Gastrocnemius medialis (tissue), 4 donors: Measurements from ENCODE around the gene MYB.

Experiments
- POLR2A ChIP-seq, 2 donors: fragments of 450-650 bp; IDR thresholded peaks; one replicate each; pipeline ENCODE4 v1.6.1; 2017; ENCODE audit warnings: antibody characterized with exemption in 2 of 2, mild to moderate bottlenecking in 2 of 2, moderate library complexity in 2 of 2
- TF ChIP-seq, protein P1 (sequence below), 5 experiments: fragments of 450-650 bp in 3 of 5; fragments of 200-600 bp in 2 of 5; sonication (generic) in 2 of 5; IDR thresholded peaks in 4 of 5; conservative IDR thresholded peaks in 1 of 5; 1 replicate in 4 of 5; 2 replicates in 1 of 5; pipeline ENCODE4 v1.5.1; 2016 to 2019; ENCODE audit warnings: antibody characterized with exemption in 5 of 5, mild to moderate bottlenecking in 3 of 5, moderate library complexity in 3 of 5

- TF ChIP-seq POLR2A (IDR thresholded peaks at IDR 0.05): no peak
- TF ChIP-seq, protein P1, sequence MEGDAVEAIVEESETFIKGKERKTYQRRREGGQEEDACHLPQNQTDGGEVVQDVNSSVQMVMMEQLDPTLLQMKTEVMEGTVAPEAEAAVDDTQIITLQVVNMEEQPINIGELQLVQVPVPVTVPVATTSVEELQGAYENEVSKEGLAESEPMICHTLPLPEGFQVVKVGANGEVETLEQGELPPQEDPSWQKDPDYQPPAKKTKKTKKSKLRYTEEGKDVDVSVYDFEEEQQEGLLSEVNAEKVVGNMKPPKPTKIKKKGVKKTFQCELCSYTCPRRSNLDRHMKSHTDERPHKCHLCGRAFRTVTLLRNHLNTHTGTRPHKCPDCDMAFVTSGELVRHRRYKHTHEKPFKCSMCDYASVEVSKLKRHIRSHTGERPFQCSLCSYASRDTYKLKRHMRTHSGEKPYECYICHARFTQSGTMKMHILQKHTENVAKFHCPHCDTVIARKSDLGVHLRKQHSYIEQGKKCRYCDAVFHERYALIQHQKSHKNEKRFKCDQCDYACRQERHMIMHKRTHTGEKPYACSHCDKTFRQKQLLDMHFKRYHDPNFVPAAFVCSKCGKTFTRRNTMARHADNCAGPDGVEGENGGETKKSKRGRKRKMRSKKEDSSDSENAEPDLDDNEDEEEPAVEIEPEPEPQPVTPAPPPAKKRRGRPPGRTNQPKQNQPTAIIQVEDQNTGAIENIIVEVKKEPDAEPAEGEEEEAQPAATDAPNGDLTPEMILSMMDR (IDR thresholded peaks at IDR 0.05 in 4 of 5, conservative IDR thresholded peaks at IDR 0.05 in 1 of 5): no peak
Measured at GRCh38 chr6:135221505-135221904, 40.4 kb downstream of the MYB start.
